Smooth muscle cell (in vitro differentiated cells): ENCODE measurements around the gene RMC1. TPM values are rescaled to one million over a fixed set of nuclear protein-coding genes. Genes with fewer than 3 reads are reported as not detected.
A peak's percentile ranks its signal among the peaks of the same experiment; 100 is the strongest.
"Not testable (repeated sequence)": the region's sequence is repeated elsewhere in the genome, so short reads cannot be mapped to it uniquely, and the experiment has no call there.

ENCODE experiments used
- DNase-seq: peaks from one replicate; lab custom pipeline; 2025; ENCODE audit not compliant: unreplicated experiment; lab: John Stamatoyannopoulos, UW
- H2AFZ ChIP-seq: fragments of 200-600 bp; sonication (generic); 2 replicates; pipeline ENCODE4 v1.6.0; 2016; ENCODE audit warnings: antibody characterized with exemption, low read depth, mild to moderate bottlenecking
- H3F3A ChIP-seq: fragments of 200-600 bp; sonication (generic); 2 replicates; pipeline ENCODE4 v1.6.0; 2017; ENCODE audit warnings: antibody characterized with exemption, low read depth
- H3K27ac ChIP-seq: fragments of 200-600 bp; sonication (generic); 2 replicates; pipeline ENCODE4 v1.5.1; 2016; ENCODE audit warnings: low read depth, mild to moderate bottlenecking
- H3K27me3 ChIP-seq: fragments of 200-600 bp; sonication (generic); 2 replicates; pipeline ENCODE4 v1.6.1; 2016; ENCODE audit warnings: low read depth, mild to moderate bottlenecking
- H3K36me3 ChIP-seq: fragments of 200-600 bp; sonication (generic); 2 replicates; pipeline ENCODE4 v1.5.1; 2016; ENCODE audit warnings: low read depth
- H3K4me1 ChIP-seq: fragments of 200-600 bp; sonication (generic); 2 replicates; pipeline ENCODE4 v1.5.1; 2016; ENCODE audit warnings: low read depth
- H3K4me2 ChIP-seq: fragments of 200-600 bp; sonication (generic); 2 replicates; pipeline ENCODE4 v1.6.0; 2016; ENCODE audit warnings: mild to moderate bottlenecking
- H3K4me3 ChIP-seq: fragments of 200-600 bp; sonication (generic); 2 replicates; pipeline ENCODE4 v1.5.1; 2016; ENCODE audit warnings: mild to moderate bottlenecking
- H3K79me2 ChIP-seq: fragments of 200-600 bp; sonication (generic); 2 replicates; pipeline ENCODE4 v1.6.0; 2016; ENCODE audit warnings: low read depth, mild to moderate bottlenecking
- H3K9ac ChIP-seq: fragments of 200-600 bp; sonication (generic); 2 replicates; pipeline ENCODE4 v1.6.0; 2016; ENCODE audit warnings: low read depth
- H3K9me3 ChIP-seq: fragments of 200-600 bp; sonication (generic); replicated peaks from 2 replicates; pipeline ENCODE4 v1.5.1; 2016; ENCODE audit warnings: low read depth
- H4K20me1 ChIP-seq: fragments of 200-600 bp; sonication (generic); 2 replicates; pipeline ENCODE4 v1.6.0; 2016; ENCODE audit warnings: low read depth
- WGBS: methylation state at CpG from one replicate; pipeline ENCODE4 v1.1.7; 2016; ENCODE audit warnings: low lambda C conversion rate; 5-methylcytosine and 5-hydroxymethylcytosine counted together
- polyA plus RNA-seq: library from polyadenylated mRNA; unstranded; fragments of >200 nt; fragmentation: Nextera tagmentation; extraction: Ambion mirVana; gene quantifications from 2 replicates; pipeline ENCODE4 v1.2.1, GENCODE V29; 2016
- total RNA-seq: library from RNA; depleted of rRNA; stranded (reverse); fragments of >200 nt; gene quantifications from 2 replicates; pipeline ENCODE4 v1.2.3, GENCODE V29; 2014
- TF ChIP-seq, protein P1 (sequence below): fragments of 200-600 bp; sonication (generic); IDR thresholded peaks from 2 replicates; pipeline ENCODE4 v1.5.1; 2017; ENCODE audit warnings: borderline replicate concordance, mild to moderate bottlenecking, antibody characterized with exemption; ENCODE audit not compliant: insufficient read depth, poor library complexity, severe bottlenecking

The RMC1 gene
- total and polyA plus RNA-seq, 2 experiments from 2014 or later, result 20.6 to 20.7 TPM

- Histone ChIP-seq H3K4me3 (no peak overlapping the region), H3K4me2 (peak overlapping the region; percentile 63), H3F3A (peaks cover 12% of the 10 kb centered on the region), H3K4me1 (no peaks in the 10 kb centered on the region), H3K79me2 (peaks cover 24% of the 10 kb centered on the region), H3K9me3 (no peaks in the 10 kb centered on the region), H3K27ac (peak overlapping the region; percentile 87), H3K9ac (peak overlapping the region; percentile 20), H4K20me1 (peaks cover 73% of the 10 kb centered on the region), H2AFZ (no peak overlapping the region), H3K27me3 (no peaks in the 10 kb centered on the region), H3K36me3 (peaks cover 4% of the 10 kb centered on the region)
- 46% methylated on average over 5 of the region's 5 CpGs for WGBS
- TF ChIP-seq, protein P1, sequence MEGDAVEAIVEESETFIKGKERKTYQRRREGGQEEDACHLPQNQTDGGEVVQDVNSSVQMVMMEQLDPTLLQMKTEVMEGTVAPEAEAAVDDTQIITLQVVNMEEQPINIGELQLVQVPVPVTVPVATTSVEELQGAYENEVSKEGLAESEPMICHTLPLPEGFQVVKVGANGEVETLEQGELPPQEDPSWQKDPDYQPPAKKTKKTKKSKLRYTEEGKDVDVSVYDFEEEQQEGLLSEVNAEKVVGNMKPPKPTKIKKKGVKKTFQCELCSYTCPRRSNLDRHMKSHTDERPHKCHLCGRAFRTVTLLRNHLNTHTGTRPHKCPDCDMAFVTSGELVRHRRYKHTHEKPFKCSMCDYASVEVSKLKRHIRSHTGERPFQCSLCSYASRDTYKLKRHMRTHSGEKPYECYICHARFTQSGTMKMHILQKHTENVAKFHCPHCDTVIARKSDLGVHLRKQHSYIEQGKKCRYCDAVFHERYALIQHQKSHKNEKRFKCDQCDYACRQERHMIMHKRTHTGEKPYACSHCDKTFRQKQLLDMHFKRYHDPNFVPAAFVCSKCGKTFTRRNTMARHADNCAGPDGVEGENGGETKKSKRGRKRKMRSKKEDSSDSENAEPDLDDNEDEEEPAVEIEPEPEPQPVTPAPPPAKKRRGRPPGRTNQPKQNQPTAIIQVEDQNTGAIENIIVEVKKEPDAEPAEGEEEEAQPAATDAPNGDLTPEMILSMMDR, result no peak
- no peak for DNase-seq
Observed at GRCh38 chr18:23574611-23575308, 71.4 kb downstream of the RMC1 start.

DNA sequence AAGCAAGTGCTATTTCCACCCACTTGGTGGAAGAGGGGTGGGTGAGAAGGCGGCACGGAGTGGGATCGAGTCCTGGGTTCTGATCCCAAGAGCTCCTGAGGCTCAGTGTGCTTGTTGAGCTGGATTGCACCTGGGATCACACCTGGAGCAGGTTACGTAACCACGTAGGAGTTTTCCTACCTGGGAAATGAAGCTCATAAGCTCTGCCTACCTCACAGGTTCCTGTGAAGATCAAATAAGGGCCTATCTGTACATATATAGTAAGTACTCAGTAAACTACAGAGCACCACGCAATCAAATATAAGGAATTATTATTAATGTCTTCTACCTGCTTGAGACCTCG lies 72.0 kb downstream of the RMC1 start:
- Histone ChIP-seq H3K4me3 (no peak overlapping the region), H3K36me3 (peaks cover 2% of the 10 kb centered on the region), H4K20me1 (peaks cover 78% of the 10 kb centered on the region), H3K27me3 (no peaks in the 10 kb centered on the region), H3K79me2 (peaks cover 29% of the 10 kb centered on the region), H2AFZ (no peak overlapping the region), H3K9me3 (no peaks in the 10 kb centered on the region), H3K9ac (no peak overlapping the region), H3K4me2 (no peak overlapping the region), H3K27ac (peak overlapping the region; percentile 87), H3F3A (peaks cover 12% of the 10 kb centered on the region), H3K4me1 (no peaks in the 10 kb centered on the region)
- TF ChIP-seq, protein P1, result no peak
- 82% methylated on average over 7 of the region's 7 CpGs for WGBS
- no peak for DNase-seq

DNA sequence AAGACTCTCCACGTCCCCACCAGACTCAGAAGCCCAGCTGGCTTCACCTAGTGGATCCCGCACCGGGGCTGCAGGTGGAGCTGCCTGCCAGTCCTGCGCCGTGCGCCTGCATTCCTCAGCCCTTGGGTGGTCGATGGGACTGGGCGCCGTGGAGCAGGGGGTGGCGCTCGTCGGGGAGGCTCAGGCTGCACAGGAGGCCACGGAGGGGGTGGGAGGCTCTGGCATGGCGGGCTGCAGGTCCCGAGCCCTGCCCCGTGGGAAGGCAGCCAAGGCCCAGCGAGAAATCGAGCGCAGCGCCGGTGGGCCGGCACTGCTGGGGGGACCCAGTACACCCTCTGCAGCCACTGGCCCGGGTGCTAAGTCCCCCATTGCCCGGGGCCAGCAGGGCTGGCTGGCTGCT lies 74.2 kb downstream of the RMC1 start:
- DNase-seq, H3K4me3 ChIP-seq, H3K9me3 ChIP-seq, H3K27ac ChIP-seq, H3K36me3 ChIP-seq, H3K4me1 ChIP-seq, H3K9ac ChIP-seq, H3K4me2 ChIP-seq, H3K27me3 ChIP-seq, H2AFZ ChIP-seq: not testable (repeated sequence)
- H3F3A ChIP-seq, result peaks cover 12% of the 10 kb centered on the region
- H4K20me1 ChIP-seq, result peaks cover 84% of the 10 kb centered on the region
- 92% methylated on average over 14 of the region's 24 CpGs for WGBS
- H3K79me2 ChIP-seq, result peaks cover 47% of the 10 kb centered on the region

- no peak overlapping the region for H2AFZ ChIP-seq
- 95% methylated on average over 6 of the region's 6 CpGs for WGBS
- TF ChIP-seq, protein P1, result no peak
- no peak overlapping the region for H3K4me3 ChIP-seq
- H3K27ac ChIP-seq, result no peak overlapping the region
- no peaks in the 10 kb centered on the region for H3K27me3 ChIP-seq
- no peak overlapping the region for H3K9ac ChIP-seq
- no peak for DNase-seq
- peaks cover 84% of the 10 kb centered on the region for H4K20me1 ChIP-seq
- H3F3A ChIP-seq, result peaks cover 12% of the 10 kb centered on the region
- no peak overlapping the region for H3K4me2 ChIP-seq
- no peaks in the 10 kb centered on the region for H3K9me3 ChIP-seq
- peaks cover 2% of the 10 kb centered on the region for H3K4me1 ChIP-seq
- H3K79me2 ChIP-seq, result peaks cover 50% of the 10 kb centered on the region
- H3K36me3 ChIP-seq, result no peaks in the 10 kb centered on the region
Observed at GRCh38 chr18:23578067-23578701, 74.9 kb downstream of the RMC1 start.
